AG09309 (cell line): ENCODE measurements around the gene CYFIP2.

Experiments used
- DNase-seq: peaks from one replicate; pipeline ENCODE4 v3.0.0-alpha.2; 2010; ENCODE audit warnings: low read depth
- H3K4me3 ChIP-seq: 2 replicates; pipeline ENCODE4 v1.5.1; 2011; ENCODE audit warnings: mild to moderate bottlenecking, low read depth, low read length, moderate library complexity; ENCODE audit not compliant: control insufficient read depth
- TF ChIP-seq, protein P1 (sequence below): IDR thresholded peaks from 2 replicates; pipeline ENCODE4 v1.5.1; 2011; ENCODE audit warnings: mild to moderate bottlenecking, low read depth, low read length, inconsistent platforms; ENCODE audit not compliant: insufficient read depth, control insufficient read depth; ENCODE audit errors: missing control alignments

The CYFIP2 gene

DNA sequence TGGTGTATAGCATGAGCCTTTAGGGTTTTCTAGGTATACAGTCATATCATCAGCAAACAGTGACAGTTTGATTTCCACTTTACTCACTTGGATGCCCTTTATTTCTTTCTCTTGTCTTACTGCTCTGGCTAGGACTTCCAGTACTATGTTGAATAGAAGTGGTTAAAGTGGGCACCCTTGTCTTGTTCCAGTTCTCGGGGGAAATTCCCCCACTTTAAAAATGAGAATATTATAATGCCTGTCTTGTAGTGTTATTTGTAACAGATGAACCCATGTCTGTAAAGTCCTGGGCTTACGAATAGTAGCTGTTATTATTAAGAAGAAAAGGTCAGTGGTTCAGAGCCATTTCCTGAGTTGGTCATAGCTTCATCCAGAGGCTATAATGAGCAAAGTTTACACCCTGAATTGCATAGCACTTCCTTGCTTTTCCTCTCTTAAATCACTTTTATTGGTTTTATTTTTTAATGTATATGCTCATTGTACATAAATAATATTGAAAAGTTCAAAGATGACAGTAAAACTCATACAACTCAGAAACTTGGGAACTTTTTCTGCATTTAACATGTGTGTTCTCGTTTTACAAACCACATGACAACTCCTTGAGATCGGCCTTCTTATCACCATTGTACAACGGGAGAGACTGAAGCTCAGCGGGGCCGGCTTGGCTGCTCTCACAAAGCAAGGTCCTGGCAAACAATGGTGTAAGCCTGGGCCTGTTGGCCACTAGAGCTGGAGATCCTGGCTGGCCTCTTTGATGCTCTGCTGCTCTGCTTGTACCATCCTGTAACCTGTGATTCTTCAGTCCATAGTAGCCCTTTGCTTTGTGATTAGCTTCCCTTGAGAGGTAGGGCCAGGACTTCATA is 85.2 kb downstream of the CYFIP2 start:
- TF ChIP-seq, protein P1, sequence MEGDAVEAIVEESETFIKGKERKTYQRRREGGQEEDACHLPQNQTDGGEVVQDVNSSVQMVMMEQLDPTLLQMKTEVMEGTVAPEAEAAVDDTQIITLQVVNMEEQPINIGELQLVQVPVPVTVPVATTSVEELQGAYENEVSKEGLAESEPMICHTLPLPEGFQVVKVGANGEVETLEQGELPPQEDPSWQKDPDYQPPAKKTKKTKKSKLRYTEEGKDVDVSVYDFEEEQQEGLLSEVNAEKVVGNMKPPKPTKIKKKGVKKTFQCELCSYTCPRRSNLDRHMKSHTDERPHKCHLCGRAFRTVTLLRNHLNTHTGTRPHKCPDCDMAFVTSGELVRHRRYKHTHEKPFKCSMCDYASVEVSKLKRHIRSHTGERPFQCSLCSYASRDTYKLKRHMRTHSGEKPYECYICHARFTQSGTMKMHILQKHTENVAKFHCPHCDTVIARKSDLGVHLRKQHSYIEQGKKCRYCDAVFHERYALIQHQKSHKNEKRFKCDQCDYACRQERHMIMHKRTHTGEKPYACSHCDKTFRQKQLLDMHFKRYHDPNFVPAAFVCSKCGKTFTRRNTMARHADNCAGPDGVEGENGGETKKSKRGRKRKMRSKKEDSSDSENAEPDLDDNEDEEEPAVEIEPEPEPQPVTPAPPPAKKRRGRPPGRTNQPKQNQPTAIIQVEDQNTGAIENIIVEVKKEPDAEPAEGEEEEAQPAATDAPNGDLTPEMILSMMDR = no peak
- H3K4me3 ChIP-seq = no peak overlapping the region
- DNase-seq = no peak

DNA sequence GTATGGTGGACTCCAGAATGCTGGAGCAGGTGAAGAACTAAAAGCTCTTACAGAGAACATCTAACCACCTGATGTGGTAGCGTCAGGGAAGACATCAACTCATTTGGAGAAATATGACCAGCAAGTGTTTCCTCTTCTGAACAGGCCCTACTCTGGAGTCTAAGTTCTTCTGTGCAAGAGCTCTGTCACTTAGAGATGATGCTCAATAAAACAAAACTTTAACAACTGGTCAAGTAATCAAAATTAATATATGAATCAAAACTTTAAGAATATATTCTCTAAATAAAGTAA is 85.8 kb downstream of the CYFIP2 start:
- no peak overlapping the region for H3K4me3 ChIP-seq
- DNase-seq = no peak

DNA sequence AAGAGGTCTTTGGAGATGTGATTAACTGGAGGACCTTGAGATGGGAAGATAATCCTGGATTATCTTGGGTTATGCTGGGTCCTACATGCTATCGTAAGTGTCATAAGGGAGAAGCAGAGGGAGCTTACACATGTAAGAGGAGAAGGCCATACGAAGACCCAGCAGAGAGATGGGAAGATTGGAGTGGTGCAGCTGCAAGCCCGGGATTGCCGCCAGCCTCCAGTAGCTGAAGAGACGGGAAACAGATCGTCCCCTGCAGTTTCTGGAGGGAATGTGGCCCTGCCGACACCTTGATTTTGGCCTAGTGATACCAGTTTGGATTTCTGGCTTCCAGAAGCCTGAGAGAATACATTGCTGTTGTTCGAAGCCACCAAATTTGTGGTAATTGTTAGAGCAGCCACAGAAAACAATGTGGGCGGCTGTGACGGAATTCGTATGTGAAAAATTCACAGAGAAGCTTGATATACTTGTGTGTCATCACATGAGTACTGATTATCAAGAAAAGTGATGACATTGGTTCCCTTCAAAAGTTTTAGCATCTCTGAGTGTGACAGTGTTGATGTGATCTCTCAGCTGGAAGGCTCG is 86.9 kb downstream of the CYFIP2 start:
- DNase-seq = no peak
- H3K4me3 ChIP-seq = no peak overlapping the region
- TF ChIP-seq, protein P1 = no peak

More for the DNA sequence above, 85.8 kb downstream of the CYFIP2 start:
- TF ChIP-seq, protein P1 = no peak

DNA sequence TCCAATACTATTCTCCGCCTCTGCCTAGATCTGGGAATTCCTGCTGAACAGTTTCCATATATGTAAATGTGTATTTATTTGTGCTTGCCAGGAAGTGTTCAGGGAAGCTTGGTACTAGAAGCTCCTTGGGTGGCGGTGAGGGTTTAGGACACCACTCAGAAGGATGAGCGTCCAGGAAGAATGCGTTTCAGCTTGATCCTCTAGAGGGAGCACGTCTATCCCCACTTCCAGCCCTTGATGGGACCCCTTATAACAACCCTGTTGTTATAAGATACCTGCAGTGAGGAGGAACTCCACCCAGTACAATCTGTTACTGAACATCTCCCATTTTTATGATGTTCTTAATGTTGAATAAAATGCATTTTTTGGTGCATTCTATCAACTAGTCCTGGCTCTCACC is 88.9 kb downstream of the CYFIP2 start:
- TF ChIP-seq, protein P1 = peak; percentile 44
- DNase-seq = no peak
- H3K4me3 ChIP-seq = no peak overlapping the region

GRCh38 chr5:157356576-157356975 is 90.7 kb downstream of the CYFIP2 start:
- no peak overlapping the region for H3K4me3 ChIP-seq
- TF ChIP-seq, protein P1 = no peak
- DNase-seq = no peak

GRCh38 chr5:157357823-157358222 is 91.9 kb downstream of the CYFIP2 start:
- TF ChIP-seq, protein P1 = no peak
- DNase-seq = no peak
- H3K4me3 ChIP-seq = no peak overlapping the region
